Astrocyte of the cerebellum (primary cell): ENCODE results near the gene DHX30.

Experiments used
- DNase-seq: peaks from one replicate; pipeline ENCODE4 v3.0.0-alpha.2; 2011; ENCODE audit warnings: low read depth
- H3K4me3 ChIP-seq: 2 replicates; pipeline ENCODE4 v1.5.1; 2011; ENCODE audit warnings: mild to moderate bottlenecking, low read depth, low read length, moderate library complexity
- in situ Hi-C: cut with HindIII; loops from 2 replicates; pipeline ENCODE4 v1.10.0; 2017; ENCODE audit warnings: low sequenced_read_pairs
- TF ChIP-seq, protein P1 (sequence below): IDR thresholded peaks from 2 replicates; pipeline ENCODE4 v1.5.1; 2012; ENCODE audit warnings: low read length, low read depth, moderate library complexity, mild to moderate bottlenecking; ENCODE audit errors: missing control alignments

The DHX30 gene

DNA sequence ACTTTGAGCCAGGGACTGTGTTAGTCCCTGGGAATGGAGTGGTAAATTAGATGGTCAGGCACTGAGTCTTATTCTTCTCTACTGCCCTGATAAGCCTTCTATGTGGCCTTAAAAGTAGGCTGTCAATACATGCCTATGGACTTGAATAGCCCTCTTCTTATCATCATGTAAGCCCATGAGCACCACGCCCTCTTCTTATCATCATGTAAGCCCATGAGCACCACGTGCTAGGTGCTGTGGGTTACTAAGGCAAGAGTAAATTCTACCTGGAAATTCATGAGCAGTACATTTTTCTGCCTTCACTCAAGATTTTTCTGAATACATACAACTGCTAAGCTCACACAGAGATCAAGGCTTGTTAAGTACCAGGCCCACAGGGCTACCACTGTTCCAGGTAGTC lies 68.5 kb downstream of the DHX30 start:
- TF ChIP-seq, protein P1, sequence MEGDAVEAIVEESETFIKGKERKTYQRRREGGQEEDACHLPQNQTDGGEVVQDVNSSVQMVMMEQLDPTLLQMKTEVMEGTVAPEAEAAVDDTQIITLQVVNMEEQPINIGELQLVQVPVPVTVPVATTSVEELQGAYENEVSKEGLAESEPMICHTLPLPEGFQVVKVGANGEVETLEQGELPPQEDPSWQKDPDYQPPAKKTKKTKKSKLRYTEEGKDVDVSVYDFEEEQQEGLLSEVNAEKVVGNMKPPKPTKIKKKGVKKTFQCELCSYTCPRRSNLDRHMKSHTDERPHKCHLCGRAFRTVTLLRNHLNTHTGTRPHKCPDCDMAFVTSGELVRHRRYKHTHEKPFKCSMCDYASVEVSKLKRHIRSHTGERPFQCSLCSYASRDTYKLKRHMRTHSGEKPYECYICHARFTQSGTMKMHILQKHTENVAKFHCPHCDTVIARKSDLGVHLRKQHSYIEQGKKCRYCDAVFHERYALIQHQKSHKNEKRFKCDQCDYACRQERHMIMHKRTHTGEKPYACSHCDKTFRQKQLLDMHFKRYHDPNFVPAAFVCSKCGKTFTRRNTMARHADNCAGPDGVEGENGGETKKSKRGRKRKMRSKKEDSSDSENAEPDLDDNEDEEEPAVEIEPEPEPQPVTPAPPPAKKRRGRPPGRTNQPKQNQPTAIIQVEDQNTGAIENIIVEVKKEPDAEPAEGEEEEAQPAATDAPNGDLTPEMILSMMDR = no peak
- H3K4me3 ChIP-seq = no peak overlapping the region
- no peak for DNase-seq
- in situ Hi-C loops = no loop called here

GRCh38 chr3:47872916-47873315 lies 70.0 kb downstream of the DHX30 start:
- no peak overlapping the region for H3K4me3 ChIP-seq
- TF ChIP-seq, protein P1 = no peak
- no peak for DNase-seq
- in situ Hi-C loops = no loop called here

DNA sequence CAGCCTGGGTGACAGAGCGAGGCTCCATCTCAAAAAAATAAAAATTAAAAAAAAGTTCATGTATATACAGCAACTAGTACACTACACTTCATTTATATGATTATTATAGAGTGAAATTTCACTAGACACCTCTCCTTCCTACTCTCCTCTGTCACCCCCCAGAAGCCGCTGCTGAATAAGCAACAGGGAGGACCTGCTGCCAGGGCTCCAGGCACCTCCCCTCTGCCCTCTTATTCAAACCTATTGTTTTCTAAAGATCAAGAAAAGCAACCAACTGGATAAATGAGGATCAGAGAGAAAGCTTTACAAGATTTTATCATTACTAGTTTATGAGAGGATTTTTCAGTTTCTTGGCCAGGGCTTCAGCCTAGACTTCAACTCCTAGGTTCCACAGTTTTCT lies 71.5 kb downstream of the DHX30 start:
- H3K4me3 ChIP-seq = no peak overlapping the region
- DNase-seq = no peak
- in situ Hi-C loops = no loop called here
- TF ChIP-seq, protein P1 = no peak

GRCh38 chr3:47874913-47875312 lies 72.0 kb downstream of the DHX30 start:
- TF ChIP-seq, protein P1 = no peak
- no peak overlapping the region for H3K4me3 ChIP-seq
- DNase-seq = no peak
- in situ Hi-C loops = no loop called here

DNA sequence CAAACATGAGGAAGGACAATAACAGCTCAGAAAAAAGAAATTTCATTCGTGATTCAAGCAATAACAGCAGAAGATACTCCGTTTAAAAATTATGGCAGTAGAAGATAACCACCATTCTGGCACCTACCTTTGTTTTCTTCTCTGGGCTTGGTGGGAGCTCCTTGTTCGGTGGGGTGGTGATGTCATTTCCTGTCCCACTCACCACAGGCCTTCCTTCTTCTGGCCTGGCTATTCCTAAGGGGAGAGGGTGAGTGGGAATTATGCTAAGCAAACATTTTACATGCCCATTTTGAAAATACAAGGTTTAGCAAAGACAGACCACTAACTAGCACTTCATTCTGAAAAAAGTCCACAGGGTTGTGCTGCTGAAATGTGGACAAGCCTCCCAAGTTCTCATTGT lies 74.4 kb downstream of the DHX30 start:
- TF ChIP-seq, protein P1 = no peak
- peak; percentile 36 for DNase-seq
- H3K4me3 ChIP-seq = no peak overlapping the region
- in situ Hi-C loops = no loop called here

GRCh38 chr3:47877719-47878118 lies 74.8 kb downstream of the DHX30 start:
- H3K4me3 ChIP-seq = no peak overlapping the region
- in situ Hi-C loops = no loop called here
- no peak for DNase-seq
- TF ChIP-seq, protein P1 = no peak

GRCh38 chr3:47882338-47882737 lies 79.4 kb downstream of the DHX30 start:
- no peak for DNase-seq
- no peak overlapping the region for H3K4me3 ChIP-seq
- TF ChIP-seq, protein P1 = no peak
- in situ Hi-C loops = no loop called here
